Brain microvascular endothelial cell (primary cell): ENCODE data around the gene KRT9.
A peak's percentile ranks its signal among the peaks of the same experiment; 100 is the strongest.
"Not testable (repeated sequence)": the region's sequence is repeated elsewhere in the genome, so short reads cannot be mapped to it uniquely, and the experiment has no call there.

Experiments
- DNase-seq: peaks from one replicate; pipeline ENCODE4 v3.0.0-alpha.2; 2020
- H3K27ac ChIP-seq: fragments of 250-450 bp; sonication (Bioruptor Pico); 2 replicates; pipeline ENCODE4 v1.5.1; 2020; ENCODE audit warnings: mild to moderate bottlenecking, moderate library complexity
- H3K27me3 ChIP-seq: fragments of 250-450 bp; sonication (Bioruptor Pico); replicated peaks from 2 replicates; pipeline ENCODE4 v1.5.1; 2020; ENCODE audit warnings: mild to moderate bottlenecking
- H3K36me3 ChIP-seq: fragments of 250-450 bp; sonication (Bioruptor Pico); replicated peaks from 2 replicates; pipeline ENCODE4 v1.5.1; 2020; ENCODE audit warnings: mild to moderate bottlenecking
- H3K4me3 ChIP-seq: 2 replicates; pipeline ENCODE4 v1.5.1; 2011; ENCODE audit warnings: low read depth, mild to moderate bottlenecking, control low read depth, low read length, moderate library complexity
- CTCF ChIP-seq: IDR thresholded peaks from 2 replicates; pipeline ENCODE4 v1.5.1; 2011; ENCODE audit warnings: low read depth, mild to moderate bottlenecking, moderate library complexity, low read length, control low read depth, inconsistent platforms; ENCODE audit errors: missing control alignments
- in situ Hi-C: cut with HindIII; loops from 2 replicates; pipeline ENCODE4 v1.10.0; 2017; ENCODE audit warnings: low sequenced_read_pairs, low pct_ligation_motif_present

KRT9 gene

GRCh38 chr17:41613277-41614082, 41.6 kb upstream of the KRT9 start:
- H3K27ac ChIP-seq = no peak overlapping the region
- DNase-seq = no peak
- in situ Hi-C loops = no loop called here
- no peaks in the 10 kb centered on the region for H3K27me3 ChIP-seq
- H3K36me3 ChIP-seq = no peaks in the 10 kb centered on the region
- H3K4me3 ChIP-seq = no peak overlapping the region
- no peak for TF ChIP-seq CTCF

GRCh38 chr17:41612376-41613160, 40.7 kb upstream of the KRT9 start, which contains the start of gene KRT16:
KRT16 (minus strand) TSS chr17:41612767; CDS start chr17:41612688, 79 bp downstream.
- H3K27ac ChIP-seq, H3K27me3 ChIP-seq, H3K36me3 ChIP-seq, DNase-seq, H3K4me3 ChIP-seq, in situ Hi-C loops: not testable (repeated sequence)

GRCh38 chr17:41610965-41611640, 39.2 kb upstream of the KRT9 start:
- in situ Hi-C loops = no loop called here
- no peaks in the 10 kb centered on the region for H3K36me3 ChIP-seq
- no peak for TF ChIP-seq CTCF
- no peak overlapping the region for H3K27ac ChIP-seq
- DNase-seq = no peak
- no peaks in the 10 kb centered on the region for H3K27me3 ChIP-seq
- no peak overlapping the region for H3K4me3 ChIP-seq

- in situ Hi-C loops, H3K4me3 ChIP-seq, H3K27ac ChIP-seq, H3K27me3 ChIP-seq, H3K36me3 ChIP-seq, DNase-seq: not testable (repeated sequence)
- TF ChIP-seq CTCF = peak; percentile 52
Measured at GRCh38 chr17:41610061-41610517, 38.2 kb upstream of the KRT9 start.

- DNase-seq, H3K27ac ChIP-seq, H3K36me3 ChIP-seq, H3K4me3 ChIP-seq, in situ Hi-C loops, H3K27me3 ChIP-seq: not testable (repeated sequence)
Measured at GRCh38 chr17:41606930-41607329, 35.1 kb upstream of the KRT9 start.

- DNase-seq = no peak
- no peak overlapping the region for H3K4me3 ChIP-seq
- in situ Hi-C loops = no loop called here
- TF ChIP-seq CTCF = no peak
- H3K36me3 ChIP-seq = no peaks in the 10 kb centered on the region
- H3K27ac ChIP-seq = no peak overlapping the region
- H3K27me3 ChIP-seq = no peaks in the 10 kb centered on the region
Measured at GRCh38 chr17:41602524-41602923, 30.7 kb upstream of the KRT9 start.
